Measurements from ENCODE around the gene KRTAP26-1. TPM values are rescaled to one million over a fixed set of nuclear protein-coding genes. Genes with fewer than 3 reads are reported as not detected.

Gene KRTAP26-1
- total RNA-seq, 1 donor from 2014 or later: not detected

DNA sequence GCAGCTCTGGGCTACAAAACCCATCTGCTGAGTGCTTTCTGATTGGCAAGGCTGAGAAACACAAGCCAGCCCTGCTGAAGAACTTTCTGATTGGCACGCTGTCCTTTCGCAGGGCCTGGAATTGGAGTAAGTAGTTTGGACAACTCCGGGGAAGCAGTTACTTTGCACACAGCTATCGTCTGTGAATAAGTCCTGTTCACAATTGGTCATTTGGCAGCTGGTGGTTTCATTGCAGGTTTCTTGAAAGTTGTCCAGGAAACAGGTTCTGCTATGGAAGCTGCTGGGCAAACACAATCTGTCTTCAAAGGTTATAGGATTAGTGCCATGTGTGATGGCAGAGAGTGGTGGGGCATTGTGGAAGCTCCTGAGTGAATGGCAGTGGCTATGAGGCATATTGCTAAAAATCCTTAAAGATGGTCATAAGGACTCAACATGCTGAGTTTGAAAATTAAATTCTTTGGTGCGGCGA is 17.2 kb upstream of the KRTAP26-1 start, which contains the start of gene KRTAP27-1:
TSS of gene KRTAP27-1 (minus strand) at position 419 of the 469 bp plus-strand sequence. CDS start at position 393, 26 bp downstream.
- Mint-ChIP-seq H3K4me3 (no peak within 1 kb of the TSS), H3K27ac (no peak within 1 kb of the TSS)
- no peak for DNase-seq (ENCODE audit: low spot score in 2 of 2, unreplicated experiment in 2 of 2)

DNA sequence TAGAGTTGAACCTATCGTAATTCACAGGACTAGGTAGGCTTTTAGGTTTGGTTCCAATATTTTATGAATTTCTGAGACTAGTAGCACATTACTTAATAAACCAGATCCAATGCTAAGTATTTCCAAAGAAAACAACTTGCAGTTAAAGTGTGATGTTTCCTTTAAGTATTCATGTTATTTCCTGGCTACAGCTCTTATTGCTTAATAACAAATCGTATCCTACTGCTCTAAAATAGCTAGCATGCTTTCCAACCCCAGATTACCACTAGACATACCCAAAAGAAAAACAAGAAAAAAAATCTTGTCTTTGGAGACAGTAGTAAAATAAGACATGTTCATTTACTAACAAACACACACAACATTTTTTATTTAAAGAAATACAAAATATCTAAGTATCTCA is 16.5 kb upstream of the KRTAP26-1 start:
- TF ChIP-seq, protein P1, sequence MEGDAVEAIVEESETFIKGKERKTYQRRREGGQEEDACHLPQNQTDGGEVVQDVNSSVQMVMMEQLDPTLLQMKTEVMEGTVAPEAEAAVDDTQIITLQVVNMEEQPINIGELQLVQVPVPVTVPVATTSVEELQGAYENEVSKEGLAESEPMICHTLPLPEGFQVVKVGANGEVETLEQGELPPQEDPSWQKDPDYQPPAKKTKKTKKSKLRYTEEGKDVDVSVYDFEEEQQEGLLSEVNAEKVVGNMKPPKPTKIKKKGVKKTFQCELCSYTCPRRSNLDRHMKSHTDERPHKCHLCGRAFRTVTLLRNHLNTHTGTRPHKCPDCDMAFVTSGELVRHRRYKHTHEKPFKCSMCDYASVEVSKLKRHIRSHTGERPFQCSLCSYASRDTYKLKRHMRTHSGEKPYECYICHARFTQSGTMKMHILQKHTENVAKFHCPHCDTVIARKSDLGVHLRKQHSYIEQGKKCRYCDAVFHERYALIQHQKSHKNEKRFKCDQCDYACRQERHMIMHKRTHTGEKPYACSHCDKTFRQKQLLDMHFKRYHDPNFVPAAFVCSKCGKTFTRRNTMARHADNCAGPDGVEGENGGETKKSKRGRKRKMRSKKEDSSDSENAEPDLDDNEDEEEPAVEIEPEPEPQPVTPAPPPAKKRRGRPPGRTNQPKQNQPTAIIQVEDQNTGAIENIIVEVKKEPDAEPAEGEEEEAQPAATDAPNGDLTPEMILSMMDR (IDR thresholded peaks at IDR 0.05; ENCODE audit: unreplicated experiment): no peak
- Mint-ChIP-seq H3K9me3 (no peaks in the 10 kb centered on the region), H3K4me1 (peaks cover 3% of the 10 kb centered on the region), H3K36me3 (no peaks in the 10 kb centered on the region), H3K27me3 (ENCODE audit: low read depth) (peaks cover 2% of the 10 kb centered on the region), H3K27ac (no peak overlapping the region), H3K4me3 (no peak overlapping the region)
- no peak for DNase-seq (ENCODE audit: low spot score in 2 of 2, unreplicated experiment in 2 of 2)

More for the DNA sequence above, 17.2 kb upstream of the KRTAP26-1 start, which contains the start of gene KRTAP27-1:
- no peaks in the 10 kb centered on the region for H3K36me3 Mint-ChIP-seq
- H3K27me3 Mint-ChIP-seq (ENCODE audit: low read depth): peaks cover 2% of the 10 kb centered on the region
- TF ChIP-seq, protein P1 (IDR thresholded peaks at IDR 0.05; ENCODE audit: unreplicated experiment): no peak
- peaks cover 3% of the 10 kb centered on the region for H3K4me1 Mint-ChIP-seq
- no peaks in the 10 kb centered on the region for H3K9me3 Mint-ChIP-seq

DNA sequence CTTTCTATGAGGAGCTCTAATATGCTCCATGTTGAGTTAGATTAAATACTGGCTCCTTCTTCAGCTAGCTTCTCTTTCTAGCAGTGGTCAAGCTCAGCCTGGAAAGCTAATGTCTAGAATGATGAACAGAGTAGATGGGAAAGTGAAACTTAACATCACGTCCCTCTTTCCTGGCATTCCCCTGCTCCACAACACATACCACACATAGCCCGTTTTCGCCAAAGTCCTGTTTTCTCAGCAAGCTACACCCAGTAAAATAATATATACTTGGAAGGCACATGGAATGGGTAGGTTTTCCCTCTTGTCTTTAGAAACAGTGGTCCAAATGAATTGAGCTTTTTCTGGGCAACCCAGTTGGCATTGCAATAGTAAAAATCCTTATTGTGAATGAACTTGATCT is 13.6 kb upstream of the KRTAP26-1 start:
- no peak overlapping the region for H3K4me3 Mint-ChIP-seq
- DNase-seq (ENCODE audit: low spot score in 2 of 2, unreplicated experiment in 2 of 2): no peak
- H3K27ac Mint-ChIP-seq: no peak overlapping the region
- peaks cover 2% of the 10 kb centered on the region for H3K4me1 Mint-ChIP-seq
- TF ChIP-seq, protein P1 (IDR thresholded peaks at IDR 0.05; ENCODE audit: unreplicated experiment): no peak
- no peaks in the 10 kb centered on the region for H3K36me3 Mint-ChIP-seq
- H3K27me3 Mint-ChIP-seq (ENCODE audit: low read depth): peaks cover 2% of the 10 kb centered on the region
- H3K9me3 Mint-ChIP-seq: no peaks in the 10 kb centered on the region

DNA sequence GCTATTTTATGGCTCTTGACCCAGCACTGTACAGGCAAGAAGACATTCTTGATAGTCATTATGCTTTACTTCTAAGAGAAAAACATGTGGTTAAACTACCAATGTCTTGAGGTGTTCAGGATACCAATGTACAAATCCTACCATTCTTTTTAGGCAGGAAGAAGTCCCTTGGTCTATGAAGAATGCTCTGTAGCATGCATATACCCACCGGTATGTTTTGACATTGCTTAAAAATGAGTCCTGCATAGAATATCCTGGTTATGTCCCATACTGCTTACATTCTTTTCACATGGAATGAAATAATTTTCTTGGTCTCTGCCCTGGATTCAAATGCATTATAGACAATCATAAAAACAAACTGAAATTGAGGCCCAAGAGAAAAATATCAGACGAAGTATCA is 12.6 kb upstream of the KRTAP26-1 start:
- H3K4me1 Mint-ChIP-seq: no peaks in the 10 kb centered on the region

DNA sequence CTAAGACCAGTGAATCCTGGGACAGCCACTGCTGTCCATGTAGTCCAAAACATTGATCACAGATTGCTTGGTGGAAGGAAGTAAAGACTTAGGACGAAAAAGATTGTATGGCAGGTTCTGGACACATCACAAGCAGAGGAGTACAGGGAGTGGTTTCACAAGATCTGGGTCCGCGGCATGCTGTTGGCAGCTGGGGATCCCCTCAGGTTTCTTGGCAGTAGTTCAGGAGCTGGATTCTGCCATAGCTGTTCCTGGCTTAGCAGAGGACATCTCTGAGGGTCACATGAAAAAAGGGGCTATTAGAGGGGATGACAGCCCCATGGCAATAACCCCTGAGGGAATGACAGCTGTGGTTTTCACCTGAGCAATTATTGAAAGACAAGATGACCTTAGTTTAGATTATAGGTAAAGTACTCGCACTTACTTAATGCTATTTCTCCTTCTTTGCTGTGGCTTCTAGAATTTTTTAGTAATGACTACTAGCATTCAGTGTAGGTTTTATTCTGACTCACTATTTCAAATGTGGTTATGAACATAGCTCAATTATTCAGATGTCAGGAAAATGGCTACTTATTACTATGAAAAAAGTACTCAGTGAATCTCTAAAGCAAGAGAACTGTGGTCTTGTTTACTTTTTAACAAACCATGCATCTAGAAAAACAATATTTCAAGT is 9.2 kb upstream of the KRTAP26-1 start:
- no peak overlapping the region for H3K4me3 Mint-ChIP-seq
- H3K4me1 Mint-ChIP-seq: no peaks in the 10 kb centered on the region
- peaks cover 26% of the 10 kb centered on the region for H3K9me3 Mint-ChIP-seq
- no peaks in the 10 kb centered on the region for H3K36me3 Mint-ChIP-seq
- H3K27me3 Mint-ChIP-seq (ENCODE audit: low read depth): no peaks in the 10 kb centered on the region
- DNase-seq (ENCODE audit: low spot score in 2 of 2, unreplicated experiment in 2 of 2): no peak
- TF ChIP-seq, protein P1 (IDR thresholded peaks at IDR 0.05; ENCODE audit: unreplicated experiment): no peak
- H3K27ac Mint-ChIP-seq: no peak overlapping the region

More for the DNA sequence above, 12.6 kb upstream of the KRTAP26-1 start:
- DNase-seq (ENCODE audit: low spot score in 2 of 2, unreplicated experiment in 2 of 2): no peak
- TF ChIP-seq, protein P1 (IDR thresholded peaks at IDR 0.05; ENCODE audit: unreplicated experiment): no peak
- Mint-ChIP-seq H3K4me3 (no peak overlapping the region), H3K36me3 (no peaks in the 10 kb centered on the region), H3K27me3 (ENCODE audit: low read depth) (peaks cover 2% of the 10 kb centered on the region), H3K27ac (no peak overlapping the region), H3K9me3 (no peaks in the 10 kb centered on the region)

Data from mesothelial cell of epicardium (in vitro differentiated cells).